Measurements from ENCODE around the gene TROAP. TPM values are rescaled to one million over a fixed set of nuclear protein-coding genes. Genes with fewer than 3 reads are reported as not detected.
A peak's percentile ranks its signal among the peaks of the same experiment; 100 is the strongest.

The TROAP gene
- total RNA-seq, 3 donors from 2014 or later = 0.29 to 1.8 (median 0.66) TPM

DNA sequence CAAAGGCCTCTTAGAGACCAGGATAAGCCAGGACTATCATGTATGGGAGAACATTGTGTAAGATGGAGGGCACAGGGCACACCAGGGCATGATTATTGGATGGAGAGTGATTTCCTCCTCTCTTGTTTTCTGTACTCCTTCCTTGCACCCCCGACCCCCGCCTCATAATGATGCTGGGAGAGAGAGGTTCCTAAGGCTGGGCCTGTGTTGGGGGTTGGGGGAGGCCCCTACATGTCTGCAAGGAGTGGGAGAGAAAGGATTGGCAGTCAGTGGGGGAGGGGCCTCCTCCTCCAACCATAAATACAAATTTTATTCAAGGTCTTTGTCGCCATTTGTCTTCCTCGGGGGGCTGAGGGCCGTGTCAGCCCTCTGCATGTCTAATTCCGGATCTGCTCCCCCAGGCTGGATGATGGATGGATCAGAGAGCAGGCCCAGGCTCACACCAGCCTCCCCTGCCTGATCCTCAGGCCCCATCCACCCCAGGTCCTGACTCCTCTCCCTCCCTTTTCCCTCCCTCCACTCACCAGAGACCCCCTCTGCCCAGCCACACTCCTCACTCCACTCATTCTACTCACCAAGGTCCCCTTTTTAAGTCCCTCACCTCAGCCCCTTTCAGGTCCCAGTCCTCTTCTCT, 15.9 kb downstream of the TROAP start:
- Histone ChIP-seq H3K27me3 (peaks cover 13 to 30% of the 10 kb centered on the region in 2 donors), H3K4me1 (no peaks in the 10 kb centered on the region), H3K9me3 (no peaks in the 10 kb centered on the region), H3K4me3 (no peak overlapping the region), H3K36me3 (no peaks in the 10 kb centered on the region), H3K27ac (no peak overlapping the region)
- no peak for DNase-seq (ENCODE audit: low spot score in 2 of 2)
- TF ChIP-seq POLR2AphosphoS5 (IDR thresholded peaks at IDR 0.05) = no peak
- intact Hi-C loops (cut with DNase I; ENCODE audit: low total_unique reads) = no loop called here

DNA sequence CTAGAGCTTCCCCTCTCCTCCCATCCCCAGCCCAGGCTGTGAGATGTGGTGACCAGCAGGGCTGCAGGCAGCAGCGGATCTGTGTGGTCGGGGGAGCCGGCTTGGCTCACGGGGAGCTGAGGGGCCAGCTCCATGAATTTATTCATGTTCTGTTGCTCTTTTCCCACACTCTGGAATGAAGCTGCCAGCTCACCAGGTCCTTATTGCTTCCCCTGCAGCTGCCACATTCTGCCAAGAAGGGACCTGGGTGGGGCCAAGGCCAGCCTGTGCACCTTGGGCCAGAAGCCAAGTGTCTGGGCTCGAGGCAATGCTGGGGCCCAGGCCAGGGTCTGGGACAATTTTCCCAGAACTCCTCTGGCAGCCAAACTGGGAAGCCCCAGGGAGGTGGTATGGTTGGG, 16.4 kb downstream of the TROAP start:
- Histone ChIP-seq H3K27me3 (peaks cover 13 to 26% of the 10 kb centered on the region in 2 donors), H3K4me3 (no peak overlapping the region), H3K4me1 (no peaks in the 10 kb centered on the region), H3K9me3 (no peaks in the 10 kb centered on the region), H3K36me3 (no peaks in the 10 kb centered on the region), H3K27ac (no peak overlapping the region)
- intact Hi-C loops (cut with DNase I; ENCODE audit: low total_unique reads) = no loop called here
- TF ChIP-seq POLR2AphosphoS5 (IDR thresholded peaks at IDR 0.05) = no peak
- TF ChIP-seq POLR2A (IDR thresholded peaks at IDR 0.05) = no peak
- TF ChIP-seq, protein P1, sequence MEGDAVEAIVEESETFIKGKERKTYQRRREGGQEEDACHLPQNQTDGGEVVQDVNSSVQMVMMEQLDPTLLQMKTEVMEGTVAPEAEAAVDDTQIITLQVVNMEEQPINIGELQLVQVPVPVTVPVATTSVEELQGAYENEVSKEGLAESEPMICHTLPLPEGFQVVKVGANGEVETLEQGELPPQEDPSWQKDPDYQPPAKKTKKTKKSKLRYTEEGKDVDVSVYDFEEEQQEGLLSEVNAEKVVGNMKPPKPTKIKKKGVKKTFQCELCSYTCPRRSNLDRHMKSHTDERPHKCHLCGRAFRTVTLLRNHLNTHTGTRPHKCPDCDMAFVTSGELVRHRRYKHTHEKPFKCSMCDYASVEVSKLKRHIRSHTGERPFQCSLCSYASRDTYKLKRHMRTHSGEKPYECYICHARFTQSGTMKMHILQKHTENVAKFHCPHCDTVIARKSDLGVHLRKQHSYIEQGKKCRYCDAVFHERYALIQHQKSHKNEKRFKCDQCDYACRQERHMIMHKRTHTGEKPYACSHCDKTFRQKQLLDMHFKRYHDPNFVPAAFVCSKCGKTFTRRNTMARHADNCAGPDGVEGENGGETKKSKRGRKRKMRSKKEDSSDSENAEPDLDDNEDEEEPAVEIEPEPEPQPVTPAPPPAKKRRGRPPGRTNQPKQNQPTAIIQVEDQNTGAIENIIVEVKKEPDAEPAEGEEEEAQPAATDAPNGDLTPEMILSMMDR (IDR thresholded peaks at IDR 0.05) = no peak
- no peak for DNase-seq (ENCODE audit: low spot score in 2 of 2)

DNA sequence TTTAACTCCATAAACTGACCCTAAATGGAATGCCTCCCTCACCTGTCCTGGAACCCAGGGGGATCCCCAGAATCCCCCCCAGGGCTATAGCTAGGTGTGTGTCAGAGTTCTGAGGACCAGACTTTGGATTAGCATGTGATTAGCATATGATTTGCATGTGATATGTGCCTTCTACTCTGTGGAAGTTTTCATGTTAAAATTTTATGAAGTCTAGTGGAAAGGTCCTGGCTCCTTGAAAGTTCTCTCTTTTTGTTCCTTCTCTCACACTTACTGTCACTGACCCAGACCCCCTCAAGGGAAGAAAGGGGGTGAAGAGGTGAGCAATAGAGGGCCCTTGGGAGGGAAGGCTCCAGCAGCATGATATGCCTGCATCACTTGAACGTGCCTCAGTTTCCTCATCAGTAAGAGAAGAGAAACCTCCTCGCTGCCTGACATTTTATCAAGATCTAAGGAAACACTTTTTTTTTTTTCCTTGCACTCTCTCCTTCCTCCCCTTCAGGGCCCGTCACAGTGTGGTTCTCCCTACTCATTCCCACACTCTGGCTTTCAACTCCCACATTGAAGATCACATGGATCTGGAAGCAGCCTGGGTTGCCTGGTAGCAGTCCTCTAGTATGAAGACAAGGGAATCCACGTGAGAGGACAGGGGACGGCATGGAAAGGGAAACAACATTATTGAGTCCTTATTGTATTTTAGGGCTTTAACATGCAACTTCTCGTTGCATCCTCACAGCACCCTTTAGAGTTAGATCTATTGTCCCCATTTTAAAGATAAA, 17.2 kb downstream of the TROAP start:
- intact Hi-C loops (cut with DNase I; ENCODE audit: low total_unique reads) = loop anchor here (10.0 kb wide), 1 partner anchor 175 kb away; no protein-coding TSS in a partner anchor
- H3K4me1 ChIP-seq = peaks cover 0 to 4% of the 10 kb centered on the region in 2 donors

GRCh38 chr12:49340971-49341776, 18.1 kb downstream of the TROAP start:
- DNase-seq (ENCODE audit: low spot score in 2 of 2) = no peak
- TF ChIP-seq POLR2AphosphoS5 (IDR thresholded peaks at IDR 0.05) = no peak
- no peak for TF ChIP-seq POLR2A (IDR thresholded peaks at IDR 0.05)
- TF ChIP-seq, protein P1 (IDR thresholded peaks at IDR 0.05) = no peak
- Histone ChIP-seq H3K27ac (no peak overlapping the region), H3K36me3 (no peaks in the 10 kb centered on the region), H3K27me3 (peaks cover 12 to 24% of the 10 kb centered on the region in 2 donors), H3K4me3 (no peak overlapping the region), H3K9me3 (no peaks in the 10 kb centered on the region), H3K4me1 (peaks cover 6 to 11% of the 10 kb centered on the region in 2 donors)
- intact Hi-C loops (cut with DNase I; ENCODE audit: low total_unique reads) = loop anchor here (10.0 kb wide), 1 partner anchor 174 kb away; no protein-coding TSS in a partner anchor

More for the DNA sequence above, 17.2 kb downstream of the TROAP start:
- H3K27ac ChIP-seq = no peak overlapping the region
- DNase-seq (ENCODE audit: low spot score in 2 of 2) = no peak
- TF ChIP-seq, protein P1 (IDR thresholded peaks at IDR 0.05) = no peak
- TF ChIP-seq POLR2A (IDR thresholded peaks at IDR 0.05) (no peak), POLR2AphosphoS5 (IDR thresholded peaks at IDR 0.05) (no peak)
- H3K27me3 ChIP-seq = peaks cover 15 to 24% of the 10 kb centered on the region in 2 donors
- H3K36me3 ChIP-seq = no peaks in the 10 kb centered on the region
- no peaks in the 10 kb centered on the region for H3K9me3 ChIP-seq
- H3K4me3 ChIP-seq = no peak overlapping the region

DNA sequence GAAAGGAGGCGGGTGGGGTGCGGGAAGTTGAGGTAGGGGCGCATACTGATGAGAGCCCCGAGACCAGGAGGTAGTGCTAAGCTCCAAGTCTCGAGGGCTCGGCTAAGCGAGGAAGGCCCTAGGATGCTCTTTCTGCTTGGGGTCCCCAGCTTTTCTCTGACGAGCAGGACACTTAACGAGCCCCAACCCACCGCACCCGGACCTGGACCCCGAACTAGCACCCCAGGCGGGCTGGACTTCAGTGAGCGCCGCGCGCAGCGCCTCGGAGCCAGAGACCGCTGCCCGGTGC, 18.7 kb downstream of the TROAP start:
- Histone ChIP-seq H3K27ac (no peak overlapping the region), H3K4me1 (peaks cover 9 to 16% of the 10 kb centered on the region in 2 donors), H3K9me3 (no peaks in the 10 kb centered on the region), H3K27me3 (peaks cover 11 to 24% of the 10 kb centered on the region in 2 donors), H3K4me3 (peak overlapping the region; percentile 41 to 63 (median 42)), H3K36me3 (no peaks in the 10 kb centered on the region)
- intact Hi-C loops (cut with DNase I; ENCODE audit: low total_unique reads) = loop anchor here (10.0 kb wide), 1 partner anchor 173 kb away; no protein-coding TSS in a partner anchor
- TF ChIP-seq POLR2AphosphoS5 (IDR thresholded peaks at IDR 0.05) (no peak), POLR2A (IDR thresholded peaks at IDR 0.05) (no peak)
- TF ChIP-seq, protein P1 (IDR thresholded peaks at IDR 0.05) = no peak
- no peak for DNase-seq (ENCODE audit: low spot score in 2 of 2)

All from breast epithelium (tissue), 4 donors.